HG02678 (cell line): ENCODE results near the gene FSTL4.

Experiments used
- ATAC-seq: cut with Tn5 transposase; IDR thresholded peaks from one replicate; pipeline ENCODE4 v1.9.1; 2021; ENCODE audit warnings: mild to moderate bottlenecking, moderate library complexity; ENCODE audit not compliant: unreplicated experiment

FSTL4 gene

GRCh38 chr5:133356396-133356983 lies 255.9 kb downstream of the FSTL4 start:
- ATAC-seq, result no peak

GRCh38 chr5:133354323-133355185 lies 257.8 kb downstream of the FSTL4 start:
- ATAC-seq, result no peak

GRCh38 chr5:133353741-133354140 lies 258.6 kb downstream of the FSTL4 start:
- ATAC-seq, result no peak

GRCh38 chr5:133348406-133348805 lies 263.9 kb downstream of the FSTL4 start:
- no peak for ATAC-seq

- ATAC-seq, result no peak
These were observed 265.3 kb downstream of the FSTL4 start for GRCh38 chr5:133347039-133347438.

GRCh38 chr5:133344266-133344665 lies 268.1 kb downstream of the FSTL4 start:
- no peak for ATAC-seq

GRCh38 chr5:133343196-133343595 lies 269.1 kb downstream of the FSTL4 start:
- ATAC-seq, result no peak

GRCh38 chr5:133341915-133342710 lies 270.2 kb downstream of the FSTL4 start:
- ATAC-seq, result no peak

- ATAC-seq, result no peak
These were observed 271.0 kb downstream of the FSTL4 start for GRCh38 chr5:133341296-133341695.

GRCh38 chr5:133340822-133341221 lies 271.5 kb downstream of the FSTL4 start:
- ATAC-seq, result no peak

- no peak for ATAC-seq
These were observed 272.2 kb downstream of the FSTL4 start for GRCh38 chr5:133340002-133340755.

GRCh38 chr5:133338504-133339355 lies 273.6 kb downstream of the FSTL4 start:
- no peak for ATAC-seq

- ATAC-seq, result no peak
These were observed 274.4 kb downstream of the FSTL4 start for GRCh38 chr5:133337795-133338445.

- ATAC-seq, result no peak
These were observed 275.4 kb downstream of the FSTL4 start for GRCh38 chr5:133336969-133337410.

GRCh38 chr5:133336121-133336968 lies 276.0 kb downstream of the FSTL4 start:
- ATAC-seq, result no peak

- no peak for ATAC-seq
These were observed 277.3 kb downstream of the FSTL4 start for GRCh38 chr5:133334796-133335639.

- no peak for ATAC-seq
These were observed 278.8 kb downstream of the FSTL4 start for GRCh38 chr5:133333326-133334150.
